GM19238 (cell line): ENCODE results near the gene RIC8A.

Experiments used
- DNase-seq: peaks from one replicate; pipeline ENCODE4 v3.0.0; 2011; ENCODE audit warnings: low spot score; ENCODE audit not compliant: insufficient read length

RIC8A gene

DNA sequence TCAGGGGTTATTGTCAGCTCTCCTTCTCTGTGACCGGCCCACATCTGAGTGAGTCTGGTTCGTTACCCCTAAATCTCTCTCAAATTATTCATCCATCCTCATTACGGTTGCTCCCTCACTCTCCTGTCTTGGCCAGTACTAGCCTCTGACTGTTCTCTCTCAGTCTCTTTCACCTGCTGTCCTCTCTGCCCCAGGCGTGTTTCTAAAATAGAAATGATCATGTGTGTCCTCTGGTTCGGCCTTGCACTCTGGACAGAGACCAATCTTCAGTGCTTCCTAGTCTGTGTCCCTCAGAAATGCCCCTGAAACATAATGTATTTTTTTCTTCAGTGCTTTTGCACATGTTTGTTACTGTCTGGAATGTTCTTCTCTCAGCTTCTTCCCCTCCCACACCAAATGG is 34.1 kb downstream of the RIC8A start:
- no peak for DNase-seq

DNA sequence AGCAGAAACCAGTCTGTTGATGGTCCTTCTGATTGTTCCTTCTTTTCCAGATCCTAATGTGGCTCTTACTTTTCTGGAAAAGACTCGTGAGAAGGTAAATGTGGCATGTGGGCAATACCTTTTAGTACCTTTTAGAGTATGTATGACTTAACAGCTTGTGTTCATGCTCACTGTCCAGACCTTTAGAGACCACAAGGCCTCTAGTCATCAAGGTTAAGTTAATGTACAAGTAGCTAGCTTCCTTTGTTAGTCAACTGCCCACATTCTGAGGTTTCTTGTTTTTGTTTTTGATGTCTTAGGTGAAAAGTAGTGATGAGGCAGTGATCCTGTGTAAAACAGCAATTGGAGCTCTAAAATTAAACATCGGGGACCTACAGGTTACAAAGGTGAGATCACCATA is 36.9 kb downstream of the RIC8A start:
- DNase-seq, result no peak

DNA sequence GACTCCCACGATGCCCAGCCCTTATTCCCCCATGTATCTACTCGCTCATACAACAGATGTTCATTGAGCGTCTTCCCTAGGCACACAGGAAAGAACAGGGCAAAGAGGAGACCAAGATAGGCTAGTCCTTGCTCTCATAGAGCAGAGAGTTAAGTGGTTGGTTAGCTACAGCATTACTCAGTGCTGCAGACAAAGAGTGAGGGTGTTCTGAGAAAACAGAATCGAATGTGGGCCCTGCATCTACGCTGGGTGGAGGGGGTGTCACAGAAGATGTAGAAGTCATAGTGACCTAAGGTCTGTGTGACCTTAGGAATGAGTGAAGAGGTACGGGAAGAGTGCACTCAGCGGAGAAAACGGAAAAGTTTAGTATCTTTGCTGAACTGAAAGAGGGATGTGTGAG is 41.6 kb downstream of the RIC8A start:
- no peak for DNase-seq

DNA sequence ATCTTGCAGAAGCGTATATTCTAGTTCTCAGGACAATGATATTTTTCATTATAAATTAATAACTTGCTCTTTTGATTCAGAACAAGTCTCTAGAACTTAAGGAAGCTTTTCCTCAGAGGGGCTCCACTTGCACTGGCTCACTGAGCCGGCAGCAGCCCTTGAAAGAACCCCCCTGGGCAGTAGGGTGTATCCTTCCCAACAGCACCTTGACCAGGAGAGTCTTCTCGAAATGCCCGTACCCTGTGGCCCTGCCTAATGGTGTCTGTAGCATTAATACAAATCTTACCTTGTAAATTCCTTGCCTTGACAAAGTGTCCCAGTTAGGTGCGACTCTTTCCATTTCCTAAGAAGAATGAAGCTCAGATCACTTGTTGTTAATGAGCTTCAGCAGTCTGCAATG is 42.8 kb downstream of the RIC8A start:
- DNase-seq, result no peak

DNA sequence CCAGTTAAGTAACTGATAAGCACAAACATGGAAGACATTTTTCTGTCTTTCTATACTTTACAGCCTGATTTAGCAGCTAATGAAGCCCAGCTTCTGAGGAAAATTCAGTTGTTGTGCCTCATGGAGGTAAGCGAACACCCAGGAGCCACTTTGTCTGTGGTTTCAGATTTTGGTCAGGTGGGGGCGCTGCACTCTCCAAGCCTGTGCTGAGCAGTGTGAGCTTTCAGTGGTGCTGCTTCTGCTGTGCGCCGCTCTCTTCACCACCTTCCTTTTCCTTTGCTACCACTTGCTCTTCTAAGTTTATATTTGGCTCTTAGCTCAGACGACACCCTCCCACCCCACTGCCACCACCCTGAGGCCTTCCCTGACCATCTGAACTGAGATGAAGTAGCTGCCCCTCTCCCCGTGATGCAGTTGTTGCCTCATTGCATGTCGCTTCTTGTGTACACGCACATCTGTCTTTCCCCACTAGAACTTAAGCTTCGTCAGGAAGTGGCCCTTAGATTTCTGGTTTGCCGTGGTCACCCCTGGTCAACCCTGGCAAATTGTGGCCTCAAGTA is 43.3 kb downstream of the RIC8A start:
- DNase-seq, result no peak

DNA sequence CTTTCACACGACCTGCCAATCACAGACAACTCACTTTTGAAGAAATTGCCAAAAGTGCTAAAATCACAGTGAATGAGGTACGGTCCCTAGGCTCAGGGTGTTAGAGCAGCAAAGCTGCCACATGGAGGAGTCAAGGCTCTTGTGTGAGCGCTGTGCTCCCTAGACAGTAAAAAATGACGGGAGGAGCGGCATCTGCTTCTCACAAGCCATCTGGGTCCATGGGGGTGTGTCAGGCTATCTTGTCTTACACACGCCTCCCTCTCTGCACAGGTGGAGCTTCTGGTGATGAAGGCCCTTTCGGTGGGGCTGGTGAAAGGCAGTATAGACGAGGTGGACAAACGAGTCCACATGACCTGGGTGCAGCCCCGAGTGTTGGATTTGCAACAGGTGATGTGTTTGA is 44.0 kb downstream of the RIC8A start:
- DNase-seq, result no peak

DNA sequence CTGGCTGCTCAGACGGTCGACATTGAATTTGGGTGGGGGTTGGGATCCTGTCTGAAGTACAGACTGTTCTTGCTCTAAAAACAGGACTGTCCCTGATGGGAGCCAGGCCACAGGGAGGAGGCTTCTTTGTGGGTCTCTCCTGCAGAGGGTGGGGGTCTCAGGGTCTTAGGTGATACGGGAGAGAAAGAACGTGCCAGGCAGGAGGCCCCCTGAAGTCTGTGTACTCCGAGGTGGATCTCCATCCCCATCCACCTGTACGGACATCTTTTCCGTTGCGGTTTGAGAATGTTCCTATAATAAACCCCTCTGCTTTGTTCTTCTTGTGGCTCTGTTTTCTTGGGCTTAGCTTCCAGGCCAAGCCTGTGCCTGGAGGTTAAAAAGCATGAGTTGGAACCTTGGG is 45.2 kb downstream of the RIC8A start:
- DNase-seq, result no peak

DNA sequence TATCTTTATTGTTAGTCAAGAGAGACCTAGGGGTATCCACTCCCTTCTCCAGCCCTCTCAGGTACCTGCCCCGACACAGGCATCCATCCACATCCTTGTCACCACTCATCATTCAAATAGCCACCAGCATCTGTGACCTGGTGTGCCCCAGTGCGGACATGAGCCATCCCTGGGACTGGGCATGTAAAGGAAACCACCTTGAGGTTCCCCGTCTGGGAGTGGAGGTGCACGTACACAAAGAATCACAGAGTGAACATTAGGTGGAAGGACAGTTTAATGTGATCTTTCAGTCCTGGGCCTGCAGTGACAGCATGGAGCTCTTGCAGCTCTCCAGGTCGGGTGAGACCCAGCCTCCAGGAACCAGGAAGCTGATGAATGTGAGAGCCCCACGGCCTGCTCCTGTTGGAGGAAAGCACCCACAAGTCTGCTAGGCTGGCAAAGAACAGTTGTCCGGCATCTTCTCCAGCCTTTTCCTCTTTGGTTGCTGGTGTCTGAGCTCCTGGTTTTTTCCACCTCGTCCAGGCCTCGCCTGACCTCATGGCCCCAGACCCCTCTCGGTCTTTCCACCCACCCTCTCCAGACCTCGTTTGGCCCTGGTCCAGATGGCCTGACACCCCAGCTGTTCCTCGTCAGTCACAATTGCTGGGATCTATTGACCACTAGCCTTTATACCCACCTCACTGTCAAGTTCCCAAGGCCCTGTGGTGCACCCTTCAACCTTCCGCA is 45.8 kb downstream of the RIC8A start:
- no peak for DNase-seq

DNA sequence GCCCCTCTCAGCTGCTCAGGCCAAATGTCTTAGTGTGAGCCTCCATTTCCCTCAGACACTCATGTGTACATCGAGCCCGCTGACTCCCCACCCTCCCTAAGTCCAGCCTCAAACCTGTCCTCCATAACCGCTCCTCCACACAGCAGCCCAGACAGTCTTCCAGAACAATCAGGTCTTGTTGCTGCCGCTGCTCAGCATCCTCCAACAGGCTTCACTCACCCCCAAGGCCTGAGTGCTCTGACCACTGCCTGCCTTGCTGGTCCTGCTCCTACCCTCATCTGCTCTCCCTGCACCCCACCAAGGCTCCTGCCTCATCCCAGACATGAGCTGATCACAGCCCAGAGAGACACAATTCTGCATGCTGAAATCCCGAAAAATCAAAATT is 46.4 kb downstream of the RIC8A start:
- no peak for DNase-seq

DNA sequence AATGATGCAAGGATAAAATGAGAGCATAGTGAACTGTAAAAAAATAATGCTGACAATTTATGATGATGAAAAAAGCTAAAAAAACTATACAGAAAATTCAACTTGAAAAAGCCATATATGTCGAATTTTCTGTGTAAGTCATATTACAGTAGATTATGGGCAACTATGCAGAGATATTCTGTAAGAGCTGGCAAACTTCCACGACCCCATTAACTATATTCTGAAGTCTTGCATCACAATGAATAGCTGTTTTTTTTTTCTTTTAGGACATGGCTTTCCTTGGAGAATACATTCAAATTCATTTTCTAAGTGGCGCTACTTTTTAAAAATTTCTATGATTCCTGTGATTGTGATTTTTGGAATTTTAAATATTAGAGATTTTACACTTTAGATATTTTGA is 47.7 kb downstream of the RIC8A start:
- DNase-seq, result no peak

DNA sequence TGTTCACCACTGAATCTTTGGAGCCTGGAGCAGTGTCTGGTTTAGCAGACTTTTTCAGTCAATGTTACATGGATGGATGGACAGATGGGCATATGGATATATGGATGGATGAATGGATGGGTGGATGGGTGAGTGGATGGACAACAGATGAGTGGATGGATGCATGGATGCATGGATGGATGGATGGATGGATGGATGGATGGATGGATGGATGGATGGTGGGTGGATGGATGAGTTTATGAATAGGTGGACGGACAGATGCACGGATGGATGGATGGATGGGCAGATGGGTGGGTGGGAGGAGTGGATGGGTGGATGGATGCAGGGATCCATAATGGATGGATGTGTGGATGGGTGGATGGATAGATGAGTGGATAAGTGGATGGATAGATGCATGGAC is 48.3 kb downstream of the RIC8A start:
- no peak for DNase-seq

DNA sequence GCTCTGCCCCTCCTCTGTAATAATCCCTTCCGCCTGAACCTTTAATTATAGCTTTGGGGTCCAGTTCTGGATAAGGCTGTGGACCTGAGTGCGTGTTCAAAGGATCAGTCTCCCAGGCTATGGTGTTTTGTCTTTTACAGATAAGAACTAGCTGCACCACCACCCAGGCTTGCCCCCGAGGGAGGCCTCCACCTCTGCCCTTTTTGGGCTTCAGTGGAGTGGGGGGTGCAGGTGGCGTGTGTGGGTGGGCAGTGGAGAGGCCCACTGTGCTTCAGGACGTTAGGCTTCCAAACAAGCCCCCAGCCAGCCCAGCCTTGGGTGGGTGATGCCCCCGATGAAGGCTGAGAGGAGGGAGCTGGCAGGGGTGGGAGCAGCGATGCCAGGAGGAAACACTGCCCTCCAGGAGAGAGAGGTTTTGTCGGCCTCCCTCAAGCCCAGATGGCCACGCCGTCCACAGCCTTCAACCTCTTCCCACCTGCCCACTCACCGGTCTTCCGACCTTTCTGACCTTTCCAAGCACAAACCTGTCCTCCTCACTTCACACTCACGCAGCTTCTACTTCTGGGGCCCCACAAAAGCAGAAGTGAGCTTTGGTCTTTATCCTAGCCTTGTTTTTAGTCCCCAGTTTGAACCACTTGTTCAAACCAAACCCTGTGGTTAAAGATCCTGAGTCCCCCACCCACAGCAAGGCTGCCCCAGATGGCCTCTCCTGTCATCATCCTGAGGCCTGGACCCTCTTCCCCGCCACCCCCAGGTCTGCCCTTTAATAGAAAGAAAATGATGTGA is 49.6 kb downstream of the RIC8A start:
- no peak for DNase-seq

DNA sequence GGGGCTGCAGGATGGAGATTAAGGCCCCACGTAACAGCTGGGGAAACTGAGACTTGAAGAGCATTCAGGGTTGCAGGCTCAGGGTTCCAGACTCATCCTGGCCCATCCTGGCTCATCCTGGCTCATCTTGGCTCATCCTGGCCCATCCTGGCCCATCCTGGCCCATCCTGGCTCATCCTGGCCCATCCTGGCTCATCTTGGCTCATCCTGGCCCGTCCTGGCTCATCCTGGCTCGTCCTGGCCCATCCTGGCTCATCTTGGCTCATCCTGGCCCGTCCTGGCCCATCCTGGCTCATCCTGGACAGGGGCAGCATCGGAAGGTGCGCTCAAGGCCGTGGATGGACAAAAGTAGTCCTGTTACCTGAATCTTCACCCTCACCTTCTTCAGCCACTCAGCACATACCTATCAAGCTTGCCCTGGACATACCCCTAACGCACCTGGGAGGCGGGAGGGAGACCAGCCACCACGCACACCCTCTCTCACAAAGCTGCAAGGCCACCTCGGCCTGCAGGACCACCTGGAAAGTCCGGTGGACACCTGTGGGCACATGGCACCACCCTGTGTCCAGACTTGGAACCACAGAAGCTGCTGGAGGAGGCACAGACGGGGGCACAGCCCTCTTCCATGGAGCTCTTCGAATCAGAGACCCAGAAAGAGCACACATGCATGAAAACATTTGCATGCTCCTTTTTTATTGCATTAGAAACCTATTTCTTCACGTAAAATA is 50.4 kb downstream of the RIC8A start:
- no peak for DNase-seq

DNA sequence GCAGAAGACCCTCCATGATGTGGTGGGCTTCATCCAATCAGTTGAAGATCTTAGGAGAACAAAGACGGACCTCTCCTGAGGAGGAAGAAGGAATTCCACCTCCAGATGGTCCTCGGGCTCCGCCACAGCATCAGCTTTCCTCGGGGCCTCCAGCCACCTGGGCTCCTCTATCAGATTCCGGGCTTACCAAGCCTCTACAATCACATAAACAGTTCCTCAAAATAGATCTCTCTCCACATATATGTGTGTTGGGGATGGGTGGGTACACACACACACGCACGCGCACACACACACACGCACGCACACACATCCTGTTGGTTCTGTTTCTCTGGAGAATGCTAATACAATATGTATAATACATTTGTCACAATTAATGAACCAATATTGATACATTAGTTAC is 51.9 kb downstream of the RIC8A start:
- DNase-seq, result no peak

DNA sequence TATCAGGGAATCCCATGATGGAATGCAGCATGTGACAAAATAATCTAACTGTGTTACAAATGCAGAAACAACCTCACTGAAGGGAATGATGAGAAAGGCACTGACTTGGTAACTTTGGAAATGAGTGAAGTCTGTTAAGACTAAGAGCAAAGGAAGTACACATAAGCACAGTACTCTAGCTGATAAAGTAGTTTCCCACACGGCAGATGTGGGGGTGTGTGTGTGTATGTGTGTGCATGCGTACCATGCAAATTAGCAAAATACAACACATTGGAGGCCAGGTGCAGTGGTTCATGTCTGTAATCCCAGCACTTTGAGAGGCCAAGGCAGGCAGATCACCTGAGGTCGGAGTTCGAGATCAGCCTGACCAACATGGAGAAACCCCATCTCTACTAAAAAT is 54.1 kb downstream of the RIC8A start:
- no peak for DNase-seq
